Jurkat, Clone E6-1 (cell line): Measurements from ENCODE around the gene CLK1. TPM values are rescaled to one million over a fixed set of nuclear protein-coding genes. Genes with fewer than 3 reads are reported as not detected.
"Not testable (repeated sequence)": the region's sequence is repeated elsewhere in the genome, so short reads cannot be mapped to it uniquely, and the experiment has no call there.

Source experiments
- DNase-seq: peaks from one replicate; pipeline ENCODE4 v3.0.0-alpha.2; 2011; ENCODE audit warnings: low read depth, low spot score
- H3K4me3 ChIP-seq: 2 replicates; pipeline ENCODE4 v1.5.1; 2011; ENCODE audit warnings: mild to moderate bottlenecking, low read length, control low read depth, moderate library complexity
- polyA plus RNA-seq: library from polyadenylated mRNA; unstranded; fragments of >200 nt; gene quantifications from one replicate; pipeline ENCODE4 v1.2.1, GENCODE V29; 2012; ENCODE audit warnings: missing spikeins; ENCODE audit not compliant: insufficient read length, insufficient read depth

CLK1 gene
- polyA plus RNA-seq: 55.3 TPM

DNA sequence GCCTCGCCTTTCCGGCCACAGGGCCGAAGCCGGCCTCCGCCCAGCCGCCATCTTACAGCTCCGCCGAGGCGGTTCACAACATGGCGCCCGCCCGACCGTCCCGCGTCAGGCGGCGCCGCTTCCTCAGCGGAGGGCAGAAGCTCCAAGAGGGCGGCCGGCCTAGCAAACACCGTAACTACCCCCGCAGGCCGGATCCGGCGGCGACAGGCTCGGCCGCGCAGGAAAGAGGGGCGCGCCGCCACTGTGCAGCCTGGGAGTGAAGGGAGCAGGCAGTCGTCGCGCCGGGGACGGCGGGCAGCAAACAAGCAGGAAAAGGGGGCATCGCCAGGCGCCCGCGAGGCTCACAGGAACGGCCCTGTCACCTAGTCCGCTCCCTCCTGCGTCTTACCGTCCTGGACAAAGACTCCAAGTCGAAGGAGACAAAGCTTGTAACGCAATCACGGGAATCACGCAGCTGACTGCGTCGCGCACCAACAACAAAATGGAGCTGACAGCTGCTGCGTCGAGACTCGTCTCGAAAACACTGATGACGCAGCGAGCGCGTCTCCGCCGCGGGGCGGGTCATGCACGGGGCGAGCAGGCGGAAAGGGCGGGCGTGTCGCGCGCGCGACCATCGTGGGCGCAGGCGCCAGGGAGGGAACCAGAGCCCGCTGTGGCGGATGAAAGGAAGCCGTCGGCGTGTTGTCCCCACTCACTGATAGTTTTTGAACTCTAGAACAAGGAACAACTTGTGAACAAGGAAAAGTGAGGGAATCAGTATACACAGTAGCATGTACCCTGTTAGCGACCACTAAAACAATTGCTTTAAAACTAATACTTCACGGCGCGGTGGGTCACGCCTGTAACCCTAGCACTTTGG, at the start of gene CLK1:
CLK1 (minus strand) TSS at position 483 of the 859 bp plus-strand sequence. CDS start 2,796 bp downstream, outside the sequence.
- peak; percentile 92 for DNase-seq
- peak within 1 kb of the TSS; percentile 78 for H3K4me3 ChIP-seq

- no peak for DNase-seq
- H3K4me3 ChIP-seq: no peak overlapping the region
These were observed 49.2 kb upstream of the CLK1 start for GRCh38 chr2:200913654-200914053.

GRCh38 chr2:200909958-200910357, 45.5 kb upstream of the CLK1 start:
- DNase-seq: no peak
- no peak overlapping the region for H3K4me3 ChIP-seq

DNA sequence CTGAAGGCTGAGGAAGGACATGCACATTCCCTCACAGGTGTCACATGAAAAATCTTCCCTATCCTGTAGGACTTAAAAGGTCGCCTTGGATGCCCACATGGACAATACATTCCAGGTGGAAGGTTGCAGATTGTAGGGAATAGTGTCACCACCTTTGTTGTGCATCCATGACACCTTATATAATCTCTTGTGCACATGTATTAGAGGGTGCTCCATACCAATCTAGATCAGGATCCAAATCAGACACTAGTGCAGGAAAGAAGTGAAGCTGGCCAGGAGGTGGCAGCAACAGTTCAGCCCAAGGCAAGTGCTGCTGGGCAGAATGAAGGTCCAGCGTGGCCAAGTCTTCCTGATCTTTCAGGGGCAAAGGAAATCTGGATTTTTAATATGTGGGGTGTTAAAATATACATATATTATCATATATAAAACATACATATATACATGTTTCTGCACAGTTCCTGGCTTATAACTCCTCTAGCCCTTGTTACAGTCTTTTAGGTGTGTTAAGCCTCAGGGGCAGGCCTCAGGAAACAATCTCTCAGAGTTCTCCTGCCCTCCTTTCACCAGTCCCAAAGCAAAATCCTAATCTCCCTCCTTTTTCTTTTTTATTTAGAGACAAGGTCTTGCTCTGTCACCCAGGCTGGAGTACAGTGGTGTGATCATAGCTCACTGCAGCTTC, 41.3 kb upstream of the CLK1 start:
- H3K4me3 ChIP-seq: no peak overlapping the region
- DNase-seq: peak; percentile 35

DNA sequence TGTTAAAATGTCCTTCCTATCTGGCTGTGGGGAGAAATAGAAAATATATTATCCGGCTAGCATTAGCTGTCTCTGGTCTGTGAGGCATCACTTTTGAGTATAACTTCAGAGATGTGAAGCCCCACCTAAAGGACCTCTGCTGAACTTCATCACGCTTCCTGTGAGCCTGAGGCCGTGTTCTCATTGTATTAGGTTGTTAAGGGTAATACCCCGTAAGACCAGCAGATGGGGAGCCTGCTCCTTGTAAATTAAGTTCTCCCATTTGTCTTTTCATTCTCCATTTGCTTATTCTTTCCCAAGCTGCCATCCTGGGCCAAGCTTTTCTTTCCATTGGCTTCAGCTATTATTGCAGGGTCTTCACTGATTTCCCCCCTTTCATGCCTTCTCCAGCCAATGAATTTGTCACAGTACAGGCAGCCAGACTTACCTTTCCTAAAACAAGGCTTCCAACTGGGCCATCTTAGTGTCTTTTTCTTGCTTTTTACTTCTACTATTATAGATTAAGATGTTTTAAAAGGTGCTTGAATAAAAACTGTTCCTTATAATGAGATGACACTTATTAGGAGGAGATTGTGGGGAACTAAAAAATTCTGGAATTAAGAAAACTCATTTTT, 37.1 kb upstream of the CLK1 start:
- H3K4me3 ChIP-seq: no peak overlapping the region
- DNase-seq: peak; percentile 92

GRCh38 chr2:200899482-200899881, 35.0 kb upstream of the CLK1 start:
- no peak overlapping the region for H3K4me3 ChIP-seq
- no peak for DNase-seq

DNA sequence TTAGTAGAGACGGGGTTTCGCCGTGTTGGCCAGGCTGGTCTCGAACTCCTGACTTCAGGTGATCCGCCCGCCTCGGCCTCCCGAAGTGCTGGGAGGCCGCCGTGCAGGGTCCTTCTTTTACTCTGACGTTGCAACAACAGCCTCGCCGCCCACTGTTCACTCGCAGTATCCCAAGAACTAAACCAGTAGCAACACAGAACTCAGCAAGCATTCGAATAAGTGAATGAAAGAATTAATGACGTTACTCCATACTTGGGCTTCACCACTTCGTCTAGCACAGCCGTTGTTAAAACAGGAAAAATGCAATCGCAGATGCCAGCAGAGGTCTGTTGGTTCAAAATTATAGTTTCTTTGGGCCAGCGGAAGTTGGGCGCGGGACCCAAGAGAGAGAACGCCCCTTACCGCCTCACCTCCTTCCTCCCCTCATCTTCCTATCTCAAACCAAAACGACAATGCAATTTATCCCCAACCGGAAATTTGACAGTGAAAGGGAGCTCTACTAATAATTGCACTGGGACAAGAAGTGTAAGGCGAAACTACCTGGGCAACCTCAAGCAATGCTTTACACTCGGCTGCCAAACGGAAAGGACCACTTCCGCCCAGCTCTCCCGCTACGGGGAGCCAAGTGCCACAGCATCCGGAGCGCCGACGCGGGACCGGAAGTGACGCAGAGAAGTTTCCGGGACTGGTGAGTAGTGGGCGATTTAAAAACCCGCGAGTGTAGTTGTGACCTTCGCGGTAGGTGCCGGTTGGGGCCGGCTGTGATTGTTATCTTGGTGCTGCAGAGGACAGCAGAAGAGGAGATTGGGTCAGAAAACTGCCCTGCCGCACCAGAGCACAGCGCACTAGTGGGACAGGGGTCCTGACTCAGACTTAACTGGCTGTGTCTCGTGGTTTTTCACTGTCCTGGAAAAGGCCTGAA, 24.5 kb upstream of the CLK1 start, which contains the start of the genes NIF3L1 and PPIL3:
NIF3L1 (plus strand) TSS at position 668 of the 922 bp plus-strand sequence. CDS start 2,573 bp downstream, outside the sequence.
PPIL3 (minus strand) TSS at position 374 of the 922 bp plus-strand sequence. CDS start 1,462 bp downstream, outside the sequence.
- DNase-seq: peak; percentile 98

GRCh38 chr2:200881715-200882249, 17.3 kb upstream of the CLK1 start:
- DNase-seq, H3K4me3 ChIP-seq: not testable (repeated sequence)

More for the DNA sequence above, 24.5 kb upstream of the CLK1 start, which contains the start of the genes NIF3L1 and PPIL3:
- H3K4me3 ChIP-seq: peak within 1 kb of the TSS; percentile 90

GRCh38 chr2:200878289-200878880, 13.9 kb upstream of the CLK1 start:
- DNase-seq: no peak

DNA sequence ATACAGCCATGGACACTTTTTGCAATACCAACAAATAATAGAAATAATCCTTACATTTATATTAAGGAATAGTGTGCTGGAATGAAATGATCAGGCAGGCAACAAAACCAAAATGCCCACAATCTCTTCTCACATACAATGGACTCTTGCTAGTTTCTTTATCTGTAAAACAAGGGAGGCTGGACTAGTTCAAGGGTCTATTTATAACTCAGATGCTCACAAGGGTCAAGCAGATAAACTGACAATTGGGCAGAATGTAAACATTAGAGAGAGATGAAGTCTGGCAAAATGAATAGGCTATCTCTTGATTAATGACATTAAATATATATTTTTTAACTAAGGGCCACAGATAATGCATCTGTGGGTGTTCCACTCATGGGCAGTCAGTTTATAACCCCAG, 13.0 kb upstream of the CLK1 start:
- no peak for DNase-seq
- no peak overlapping the region for H3K4me3 ChIP-seq

More at GRCh38 chr2:200878289-200878880, 13.9 kb upstream of the CLK1 start:
- H3K4me3 ChIP-seq: no peak overlapping the region

DNA sequence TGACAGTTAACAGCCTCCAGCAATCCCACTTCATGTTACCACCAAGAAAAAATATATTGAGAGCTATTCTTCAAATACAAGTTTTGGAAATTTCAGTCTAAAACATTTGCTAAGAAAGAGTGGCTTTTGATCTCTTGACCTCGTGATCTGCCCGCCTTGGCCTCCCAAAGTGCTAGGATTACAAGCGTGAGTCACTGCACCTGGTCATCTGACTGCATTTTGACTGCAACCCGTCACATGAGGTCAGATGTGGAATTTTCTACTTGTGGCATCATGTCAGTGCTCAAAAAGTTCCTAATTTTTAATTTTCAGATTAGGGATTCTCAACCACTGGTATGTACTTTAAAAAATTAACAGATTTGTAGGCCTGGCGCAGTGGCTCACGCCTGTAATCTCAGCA, 9.1 kb upstream of the CLK1 start:
- no peak overlapping the region for H3K4me3 ChIP-seq
- DNase-seq: no peak

DNA sequence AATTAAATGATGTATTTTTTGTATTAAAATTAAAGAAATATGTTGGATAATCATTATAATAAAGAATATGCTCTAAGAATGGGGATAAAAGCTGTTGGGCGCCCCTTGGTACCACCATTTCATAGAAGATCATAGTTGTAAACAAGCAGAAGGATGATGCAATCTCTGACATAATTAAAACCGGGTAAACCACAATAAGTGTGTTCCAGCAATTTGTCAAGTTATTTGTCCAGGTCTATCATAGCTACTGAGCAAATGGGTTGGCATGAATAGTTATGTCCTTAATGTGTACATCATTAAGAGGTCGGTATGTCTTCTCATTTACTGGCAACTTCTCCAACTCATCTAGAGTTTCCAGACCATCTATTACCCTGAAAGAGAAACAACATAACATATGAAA, 6.7 kb upstream of the CLK1 start:
- no peak overlapping the region for H3K4me3 ChIP-seq
- no peak for DNase-seq

- no peak for DNase-seq
These were observed 4.6 kb upstream of the CLK1 start for GRCh38 chr2:200869014-200869413.

GRCh38 chr2:200863782-200864175, 679 bp downstream of the CLK1 start:
- no peak for DNase-seq

More at GRCh38 chr2:200869014-200869413, 4.6 kb upstream of the CLK1 start:
- no peak overlapping the region for H3K4me3 ChIP-seq

DNA sequence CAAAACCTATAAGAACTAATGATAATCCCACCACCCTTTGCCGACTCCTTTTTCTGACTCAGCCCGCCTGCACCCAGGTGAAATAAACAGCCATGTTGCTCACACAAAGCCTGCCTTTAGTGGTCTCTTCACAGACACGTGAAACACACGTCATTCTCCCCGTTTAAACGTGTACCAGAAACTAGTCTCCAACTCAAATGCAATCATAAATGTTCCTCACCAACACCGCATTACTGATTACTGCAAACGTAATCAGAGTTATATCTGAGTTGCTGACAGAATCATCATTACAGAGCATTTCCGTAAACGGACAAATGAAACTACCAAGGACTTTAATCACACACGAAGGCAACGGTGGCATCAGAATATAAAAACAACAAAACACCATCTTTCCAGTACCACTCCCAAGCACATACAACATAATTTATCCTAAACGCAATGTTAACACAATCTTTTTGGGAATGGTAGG, 1.9 kb downstream of the CLK1 start:
- peak overlapping the region; percentile 78 for H3K4me3 ChIP-seq
- peak; percentile 53 for DNase-seq

More at GRCh38 chr2:200863782-200864175, 679 bp downstream of the CLK1 start:
- H3K4me3 ChIP-seq: peak overlapping the region; percentile 78

- DNase-seq: no peak
- H3K4me3 ChIP-seq: peak overlapping the region; percentile 78
These were observed 2.8 kb downstream of the CLK1 start for GRCh38 chr2:200861617-200862155.

DNA sequence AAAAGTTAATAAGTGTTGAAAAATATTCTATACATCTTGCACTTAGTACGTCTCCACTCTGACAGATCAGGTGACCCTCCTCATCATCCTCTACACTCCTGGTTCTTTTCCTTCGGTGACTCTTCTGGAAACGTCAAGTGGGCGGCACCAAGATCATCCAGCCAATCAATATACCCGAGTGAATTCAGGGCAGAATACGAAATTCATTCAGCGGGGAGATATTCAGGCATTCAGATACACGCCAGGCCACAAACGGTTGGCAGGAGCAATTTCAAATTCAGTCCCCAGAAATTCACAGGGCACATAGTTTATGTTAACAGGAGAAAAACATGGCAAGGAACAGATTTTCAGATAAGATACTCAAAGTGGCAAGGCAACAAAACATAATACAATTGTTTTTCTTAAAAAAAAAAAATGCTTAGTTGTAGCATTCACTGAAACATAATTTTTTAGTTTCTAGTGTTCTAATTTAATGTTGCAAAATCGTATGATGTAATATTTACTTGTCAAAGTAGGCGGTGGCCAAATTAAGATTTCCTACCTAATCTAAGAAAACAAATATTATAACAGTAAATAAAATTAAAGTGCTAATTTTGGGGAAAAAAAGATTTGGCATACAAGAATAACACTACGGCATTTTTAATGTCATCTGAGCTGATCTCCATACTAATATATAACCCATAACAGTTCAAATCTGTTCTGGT, 4.2 kb downstream of the CLK1 start:
- H3K4me3 ChIP-seq: no peak overlapping the region
- no peak for DNase-seq
